ENCODE data around the gene LMF1.

LMF1 gene

DNA sequence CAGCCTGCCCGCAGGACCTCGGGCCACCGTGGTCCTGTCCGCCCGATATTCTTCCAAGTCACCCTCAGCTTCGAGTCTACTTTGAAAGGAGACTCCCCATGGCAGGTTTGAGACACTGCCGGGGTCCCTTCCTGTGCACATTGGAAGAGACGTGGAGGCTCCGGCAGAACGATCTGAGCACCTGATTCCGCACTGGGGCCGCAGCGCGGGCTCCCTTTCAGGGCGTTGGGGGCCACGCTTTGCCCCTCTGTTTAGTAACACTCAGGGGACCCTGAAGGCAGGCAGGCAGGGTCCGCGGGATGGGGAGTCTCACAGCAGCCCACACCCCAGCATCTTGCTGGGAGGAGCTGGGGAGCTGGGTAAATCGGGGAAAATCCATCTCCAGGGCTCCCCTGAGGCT lies 41.4 kb upstream of the LMF1 start:
- Histone ChIP-seq H3K4me2 (no peak overlapping the region), H3K27ac (no peak overlapping the region), H4K20me1 (peaks cover 46% of the 10 kb centered on the region), H3K9me3 (no peaks in the 10 kb centered on the region), H3K9ac (no peak overlapping the region), H3K36me3 (no peaks in the 10 kb centered on the region), H3K4me3 (no peak overlapping the region), H3K4me1 (no peaks in the 10 kb centered on the region), H3K27me3 (peaks cover 63% of the 10 kb centered on the region)
- no peak for TF ChIP-seq Cebpa-rat (IDR thresholded peaks at IDR 0.05)

- Histone ChIP-seq H3K27ac (no peak overlapping the region), H4K20me1 (peaks cover 53% of the 10 kb centered on the region), H3K9me3 (no peaks in the 10 kb centered on the region), H3K4me2 (no peak overlapping the region), H3K27me3 (peaks cover 69% of the 10 kb centered on the region), H3K4me3 (no peak overlapping the region), H3K36me3 (no peaks in the 10 kb centered on the region), H3K9ac (no peak overlapping the region), H3K4me1 (no peaks in the 10 kb centered on the region)
- no peak for TF ChIP-seq Cebpa-rat (IDR thresholded peaks at IDR 0.05)
These were observed 40.7 kb upstream of the LMF1 start for GRCh38 chr16:1011316-1012082.

- no peaks in the 10 kb centered on the region for H3K36me3 ChIP-seq
- H3K27me3 ChIP-seq, result peaks cover 76% of the 10 kb centered on the region
- TF ChIP-seq Cebpa-rat (IDR thresholded peaks at IDR 0.05), result no peak
- H4K20me1 ChIP-seq, result peaks cover 58% of the 10 kb centered on the region
- H3K9ac ChIP-seq, result no peak overlapping the region
- no peak overlapping the region for H3K4me3 ChIP-seq
- H3K4me2 ChIP-seq, result no peak overlapping the region
- no peak overlapping the region for H3K27ac ChIP-seq
- H3K9me3 ChIP-seq, result no peaks in the 10 kb centered on the region
- no peaks in the 10 kb centered on the region for H3K4me1 ChIP-seq
These were observed 40.0 kb upstream of the LMF1 start for GRCh38 chr16:1010815-1011214.

DNA sequence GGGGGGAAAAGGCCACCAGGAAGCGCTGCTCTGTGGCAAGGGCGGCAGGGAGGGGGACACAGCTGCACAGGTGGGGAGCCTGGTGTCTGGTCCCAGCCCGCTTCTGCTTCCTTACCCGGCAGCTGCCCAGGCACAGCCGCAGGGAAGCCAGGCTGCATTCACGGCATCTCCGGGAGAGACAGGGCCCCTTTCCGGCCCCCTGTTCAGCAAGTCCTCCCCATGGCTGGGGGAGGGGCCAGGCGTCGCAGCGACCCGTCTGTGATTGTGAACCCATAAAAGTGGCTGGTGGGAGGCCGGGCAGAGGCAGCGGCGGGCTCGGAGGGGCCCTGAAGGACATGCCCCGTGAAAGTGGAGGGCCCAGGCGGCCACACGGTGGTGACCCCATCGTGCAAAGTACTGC lies 39.5 kb upstream of the LMF1 start:
- TF ChIP-seq Cebpa-rat (IDR thresholded peaks at IDR 0.05), result no peak
- no peak overlapping the region for H3K4me3 ChIP-seq
- H3K9me3 ChIP-seq, result no peaks in the 10 kb centered on the region
- H4K20me1 ChIP-seq, result peaks cover 58% of the 10 kb centered on the region
- H3K9ac ChIP-seq, result no peak overlapping the region
- H3K4me1 ChIP-seq, result no peaks in the 10 kb centered on the region
- H3K27me3 ChIP-seq, result peaks cover 82% of the 10 kb centered on the region
- no peak overlapping the region for H3K4me2 ChIP-seq
- no peaks in the 10 kb centered on the region for H3K36me3 ChIP-seq
- no peak overlapping the region for H3K27ac ChIP-seq

DNA sequence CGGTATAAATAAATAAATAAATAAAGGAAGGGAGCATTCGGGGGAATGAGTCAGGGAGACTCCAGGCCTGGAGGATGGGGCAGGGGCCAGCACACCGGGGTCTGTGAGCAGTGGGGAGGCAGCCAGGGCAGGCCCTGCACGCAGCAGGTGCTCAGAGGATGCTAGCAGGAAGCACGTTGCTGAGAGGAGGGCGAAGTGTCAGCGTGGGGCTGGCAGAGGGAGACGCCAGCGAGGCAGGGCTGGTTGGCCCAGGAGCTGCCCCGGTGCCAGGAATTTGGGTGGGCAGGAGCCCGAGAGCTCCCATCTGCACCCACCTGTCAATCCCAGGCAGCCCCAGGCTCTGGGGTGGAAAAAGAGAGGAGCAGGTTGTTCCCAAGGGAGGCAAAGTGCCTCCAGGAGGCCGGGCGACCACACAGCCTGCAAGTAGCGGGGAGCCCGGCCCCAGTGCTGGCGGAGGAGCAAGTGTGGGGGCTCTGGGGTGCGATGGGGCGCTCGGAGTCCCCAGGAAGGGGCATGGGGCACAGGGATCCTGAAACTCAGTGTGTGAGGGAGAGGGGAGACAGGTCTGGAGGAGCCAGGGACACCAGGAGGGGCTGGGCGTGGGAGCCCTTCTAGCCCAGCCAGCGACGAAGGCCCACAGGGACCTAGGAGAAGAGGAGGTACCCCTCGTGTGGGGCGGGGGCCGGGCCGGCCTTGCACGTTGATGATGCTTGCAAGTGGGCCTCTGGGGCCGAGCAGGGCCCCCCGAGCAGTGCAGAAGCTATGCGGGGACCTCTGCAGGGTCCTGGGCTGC lies 38.8 kb upstream of the LMF1 start:
- TF ChIP-seq Cebpa-rat (IDR thresholded peaks at IDR 0.05), result no peak
- Histone ChIP-seq H3K27me3 (peaks cover 84% of the 10 kb centered on the region), H3K9ac (no peak overlapping the region), H3K27ac (no peak overlapping the region), H4K20me1 (peaks cover 58% of the 10 kb centered on the region), H3K4me3 (no peak overlapping the region), H3K9me3 (no peaks in the 10 kb centered on the region), H3K36me3 (no peaks in the 10 kb centered on the region), H3K4me2 (no peak overlapping the region), H3K4me1 (peaks cover under 1% of the 10 kb centered on the region; the same call in 1 of the 2 replicates)

GRCh38 chr16:1008085-1008484 lies 37.3 kb upstream of the LMF1 start:
- Histone ChIP-seq H3K4me1 (peaks cover 14% of the 10 kb centered on the region), H4K20me1 (peaks cover 68% of the 10 kb centered on the region), H3K27ac (no peak overlapping the region), H3K36me3 (no peaks in the 10 kb centered on the region), H3K4me3 (no peak overlapping the region), H3K27me3 (peaks cover 91% of the 10 kb centered on the region), H3K9ac (no peak overlapping the region), H3K9me3 (no peaks in the 10 kb centered on the region), H3K4me2 (no peak overlapping the region)
- TF ChIP-seq Cebpa-rat (IDR thresholded peaks at IDR 0.05), result no peak

DNA sequence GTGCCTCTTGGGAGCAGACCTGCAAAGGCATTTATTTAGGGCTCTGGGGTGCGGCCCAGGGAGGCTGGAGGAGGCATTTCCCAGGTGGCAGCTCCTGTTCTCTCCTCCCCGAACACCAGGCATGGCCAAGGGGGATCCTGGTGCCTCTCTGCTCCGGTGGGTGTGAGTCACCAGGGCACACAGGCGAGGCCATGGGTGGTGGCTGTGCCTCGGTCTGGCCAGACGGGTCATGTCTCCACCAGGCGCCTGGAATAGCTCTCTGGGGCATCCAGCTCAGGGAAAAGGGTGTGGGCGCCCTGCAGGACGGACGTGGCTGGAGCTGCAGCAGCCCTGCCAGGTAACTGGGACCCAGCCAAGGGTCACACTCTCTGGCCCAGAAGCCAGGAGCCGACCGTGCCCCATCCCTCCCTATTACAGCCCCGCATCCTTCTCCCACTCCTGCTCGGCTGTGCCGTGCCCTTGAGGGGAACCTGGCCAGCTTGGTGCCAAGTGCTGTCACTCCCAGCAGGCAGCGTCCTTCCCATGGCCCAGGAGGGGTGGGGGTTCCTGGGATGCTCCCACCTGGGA lies 36.6 kb upstream of the LMF1 start:
- Histone ChIP-seq H3K4me3 (no peak overlapping the region), H3K4me1 (peaks cover 14% of the 10 kb centered on the region), H3K9me3 (no peaks in the 10 kb centered on the region), H4K20me1 (peaks cover 74% of the 10 kb centered on the region), H3K27ac (no peak overlapping the region), H3K27me3 (peaks cover 91% of the 10 kb centered on the region), H3K4me2 (no peak overlapping the region), H3K9ac (no peak overlapping the region), H3K36me3 (no peaks in the 10 kb centered on the region)
- TF ChIP-seq Cebpa-rat (IDR thresholded peaks at IDR 0.05), result no peak

DNA sequence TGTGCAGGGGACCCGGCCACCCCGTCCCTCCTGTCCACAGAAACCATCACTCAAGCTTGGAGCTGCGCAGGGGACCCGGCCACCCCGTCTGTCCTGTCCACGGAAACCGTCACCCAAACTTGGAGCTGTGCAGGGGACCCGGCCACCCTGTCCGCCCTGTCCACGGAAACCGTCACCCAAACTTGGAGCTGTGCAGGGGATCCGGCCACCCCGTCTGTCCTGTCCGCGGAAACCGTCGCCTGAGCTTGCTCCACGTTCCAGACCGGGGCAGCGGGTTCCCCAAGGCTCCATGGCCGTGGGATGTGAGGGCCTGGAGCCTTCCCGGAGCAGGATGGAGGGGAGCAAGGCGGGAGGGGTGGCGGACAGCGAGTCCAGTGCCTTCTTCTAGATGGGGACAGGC lies 36.0 kb upstream of the LMF1 start:
- Histone ChIP-seq H4K20me1 (peaks cover 74% of the 10 kb centered on the region), H3K27ac (no peak overlapping the region), H3K9ac (no peak overlapping the region), H3K27me3 (peaks cover 91% of the 10 kb centered on the region), H3K9me3 (no peaks in the 10 kb centered on the region), H3K36me3 (no peaks in the 10 kb centered on the region), H3K4me3 (no peak overlapping the region), H3K4me1 (peaks cover 14% of the 10 kb centered on the region), H3K4me2 (no peak overlapping the region)
- no peak for TF ChIP-seq Cebpa-rat (IDR thresholded peaks at IDR 0.05)

DNA sequence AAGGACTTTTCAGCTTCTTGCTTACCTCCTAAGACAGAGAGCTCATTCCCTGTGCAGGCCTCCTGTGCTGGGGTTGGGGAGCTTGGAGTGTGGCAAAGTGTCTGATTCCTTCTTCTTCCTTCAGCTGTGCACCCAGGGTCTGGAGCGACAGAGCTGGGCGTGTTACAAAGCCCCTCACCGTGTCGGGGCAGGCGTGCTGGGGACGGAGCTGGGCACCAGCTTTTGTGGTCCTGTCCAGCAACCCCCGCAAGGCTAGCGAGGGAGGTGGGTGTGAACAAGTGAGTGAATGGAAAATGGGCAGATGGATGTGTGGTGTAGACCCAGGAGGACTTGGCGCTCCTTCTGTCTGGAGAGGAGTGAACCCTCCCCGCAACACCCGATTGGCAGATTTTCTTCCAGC lies 34.5 kb upstream of the LMF1 start:
- no peak overlapping the region for H3K27ac ChIP-seq
- H3K4me1 ChIP-seq, result peaks cover 14% of the 10 kb centered on the region
- H3K4me2 ChIP-seq, result no peak overlapping the region
- no peak for TF ChIP-seq Cebpa-rat (IDR thresholded peaks at IDR 0.05)
- H3K4me3 ChIP-seq, result no peak overlapping the region
- H4K20me1 ChIP-seq, result peaks cover 70% of the 10 kb centered on the region
- no peaks in the 10 kb centered on the region for H3K36me3 ChIP-seq
- H3K9ac ChIP-seq, result no peak overlapping the region
- no peaks in the 10 kb centered on the region for H3K9me3 ChIP-seq
- peaks cover 91% of the 10 kb centered on the region for H3K27me3 ChIP-seq
